ENCODE data around the gene CLCN1. TPM values are rescaled to one million over a fixed set of nuclear protein-coding genes. Genes with fewer than 3 reads are reported as not detected.

The CLCN1 gene
- total and polyA plus RNA-seq, 2 of the 8 experiments (the other 6 are each of a cell fraction or from before 2014, with no cell fraction given): 0.36 to 0.41 TPM

DNA sequence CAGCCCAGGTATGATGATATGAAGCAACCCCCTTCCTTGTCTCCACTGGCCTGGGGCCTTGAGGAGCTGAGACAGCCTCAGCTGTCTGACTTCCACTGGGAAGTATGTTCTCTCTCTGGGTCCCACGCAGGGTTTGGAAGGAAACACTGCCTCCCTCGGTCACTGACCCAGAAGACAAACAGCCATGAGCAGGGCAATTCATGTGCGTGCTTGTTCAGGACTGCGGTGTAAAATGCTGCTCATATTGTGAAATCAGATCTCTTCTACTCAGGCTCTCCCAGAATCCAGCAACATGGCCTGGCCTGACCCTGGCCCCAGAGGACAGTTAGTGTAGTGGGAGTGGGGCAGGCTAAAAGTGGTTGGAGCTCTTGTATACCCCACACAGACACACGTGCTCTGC is 2.8 kb downstream of the CLCN1 start (continued):
- TF ChIP-seq, protein P1, sequence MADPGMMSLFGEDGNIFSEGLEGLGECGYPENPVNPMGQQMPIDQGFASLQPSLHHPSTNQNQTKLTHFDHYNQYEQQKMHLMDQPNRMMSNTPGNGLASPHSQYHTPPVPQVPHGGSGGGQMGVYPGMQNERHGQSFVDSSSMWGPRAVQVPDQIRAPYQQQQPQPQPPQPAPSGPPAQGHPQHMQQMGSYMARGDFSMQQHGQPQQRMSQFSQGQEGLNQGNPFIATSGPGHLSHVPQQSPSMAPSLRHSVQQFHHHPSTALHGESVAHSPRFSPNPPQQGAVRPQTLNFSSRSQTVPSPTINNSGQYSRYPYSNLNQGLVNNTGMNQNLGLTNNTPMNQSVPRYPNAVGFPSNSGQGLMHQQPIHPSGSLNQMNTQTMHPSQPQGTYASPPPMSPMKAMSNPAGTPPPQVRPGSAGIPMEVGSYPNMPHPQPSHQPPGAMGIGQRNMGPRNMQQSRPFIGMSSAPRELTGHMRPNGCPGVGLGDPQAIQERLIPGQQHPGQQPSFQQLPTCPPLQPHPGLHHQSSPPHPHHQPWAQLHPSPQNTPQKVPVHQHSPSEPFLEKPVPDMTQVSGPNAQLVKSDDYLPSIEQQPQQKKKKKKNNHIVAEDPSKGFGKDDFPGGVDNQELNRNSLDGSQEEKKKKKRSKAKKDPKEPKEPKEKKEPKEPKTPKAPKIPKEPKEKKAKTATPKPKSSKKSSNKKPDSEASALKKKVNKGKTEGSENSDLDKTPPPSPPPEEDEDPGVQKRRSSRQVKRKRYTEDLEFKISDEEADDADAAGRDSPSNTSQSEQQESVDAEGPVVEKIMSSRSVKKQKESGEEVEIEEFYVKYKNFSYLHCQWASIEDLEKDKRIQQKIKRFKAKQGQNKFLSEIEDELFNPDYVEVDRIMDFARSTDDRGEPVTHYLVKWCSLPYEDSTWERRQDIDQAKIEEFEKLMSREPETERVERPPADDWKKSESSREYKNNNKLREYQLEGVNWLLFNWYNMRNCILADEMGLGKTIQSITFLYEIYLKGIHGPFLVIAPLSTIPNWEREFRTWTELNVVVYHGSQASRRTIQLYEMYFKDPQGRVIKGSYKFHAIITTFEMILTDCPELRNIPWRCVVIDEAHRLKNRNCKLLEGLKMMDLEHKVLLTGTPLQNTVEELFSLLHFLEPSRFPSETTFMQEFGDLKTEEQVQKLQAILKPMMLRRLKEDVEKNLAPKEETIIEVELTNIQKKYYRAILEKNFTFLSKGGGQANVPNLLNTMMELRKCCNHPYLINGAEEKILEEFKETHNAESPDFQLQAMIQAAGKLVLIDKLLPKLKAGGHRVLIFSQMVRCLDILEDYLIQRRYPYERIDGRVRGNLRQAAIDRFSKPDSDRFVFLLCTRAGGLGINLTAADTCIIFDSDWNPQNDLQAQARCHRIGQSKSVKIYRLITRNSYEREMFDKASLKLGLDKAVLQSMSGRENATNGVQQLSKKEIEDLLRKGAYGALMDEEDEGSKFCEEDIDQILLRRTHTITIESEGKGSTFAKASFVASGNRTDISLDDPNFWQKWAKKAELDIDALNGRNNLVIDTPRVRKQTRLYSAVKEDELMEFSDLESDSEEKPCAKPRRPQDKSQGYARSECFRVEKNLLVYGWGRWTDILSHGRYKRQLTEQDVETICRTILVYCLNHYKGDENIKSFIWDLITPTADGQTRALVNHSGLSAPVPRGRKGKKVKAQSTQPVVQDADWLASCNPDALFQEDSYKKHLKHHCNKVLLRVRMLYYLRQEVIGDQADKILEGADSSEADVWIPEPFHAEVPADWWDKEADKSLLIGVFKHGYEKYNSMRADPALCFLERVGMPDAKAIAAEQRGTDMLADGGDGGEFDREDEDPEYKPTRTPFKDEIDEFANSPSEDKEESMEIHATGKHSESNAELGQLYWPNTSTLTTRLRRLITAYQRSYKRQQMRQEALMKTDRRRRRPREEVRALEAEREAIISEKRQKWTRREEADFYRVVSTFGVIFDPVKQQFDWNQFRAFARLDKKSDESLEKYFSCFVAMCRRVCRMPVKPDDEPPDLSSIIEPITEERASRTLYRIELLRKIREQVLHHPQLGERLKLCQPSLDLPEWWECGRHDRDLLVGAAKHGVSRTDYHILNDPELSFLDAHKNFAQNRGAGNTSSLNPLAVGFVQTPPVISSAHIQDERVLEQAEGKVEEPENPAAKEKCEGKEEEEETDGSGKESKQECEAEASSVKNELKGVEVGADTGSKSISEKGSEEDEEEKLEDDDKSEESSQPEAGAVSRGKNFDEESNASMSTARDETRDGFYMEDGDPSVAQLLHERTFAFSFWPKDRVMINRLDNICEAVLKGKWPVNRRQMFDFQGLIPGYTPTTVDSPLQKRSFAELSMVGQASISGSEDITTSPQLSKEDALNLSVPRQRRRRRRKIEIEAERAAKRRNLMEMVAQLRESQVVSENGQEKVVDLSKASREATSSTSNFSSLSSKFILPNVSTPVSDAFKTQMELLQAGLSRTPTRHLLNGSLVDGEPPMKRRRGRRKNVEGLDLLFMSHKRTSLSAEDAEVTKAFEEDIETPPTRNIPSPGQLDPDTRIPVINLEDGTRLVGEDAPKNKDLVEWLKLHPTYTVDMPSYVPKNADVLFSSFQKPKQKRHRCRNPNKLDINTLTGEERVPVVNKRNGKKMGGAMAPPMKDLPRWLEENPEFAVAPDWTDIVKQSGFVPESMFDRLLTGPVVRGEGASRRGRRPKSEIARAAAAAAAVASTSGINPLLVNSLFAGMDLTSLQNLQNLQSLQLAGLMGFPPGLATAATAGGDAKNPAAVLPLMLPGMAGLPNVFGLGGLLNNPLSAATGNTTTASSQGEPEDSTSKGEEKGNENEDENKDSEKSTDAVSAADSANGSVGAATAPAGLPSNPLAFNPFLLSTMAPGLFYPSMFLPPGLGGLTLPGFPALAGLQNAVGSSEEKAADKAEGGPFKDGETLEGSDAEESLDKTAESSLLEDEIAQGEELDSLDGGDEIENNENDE (IDR thresholded peaks at IDR 0.05; ENCODE audit: insufficient replicate concordance, low read length): no peak
- no peak for TF ChIP-seq BACH1 (IDR thresholded peaks at IDR 0.05; ENCODE audit: low read length)
- TF ChIP-seq TAF7 (optimal IDR thresholded peaks at IDR 0.05; ENCODE audit: borderline replicate concordance, low read depth, low read length): no peak
- TF ChIP-seq ASH2L (IDR thresholded peaks at IDR 0.05; ENCODE audit: low read length): no peak
- TF ChIP-seq BCL11A (IDR thresholded peaks at IDR 0.05; ENCODE audit: low read depth in 2 of 2, low read length in 2 of 2): no peak
- no peak for TF ChIP-seq SP2 (IDR thresholded peaks at IDR 0.05; ENCODE audit: low read length)
- TF ChIP-seq HDAC6 (IDR thresholded peaks at IDR 0.05; ENCODE audit: low read depth, low read length): no peak
- TF ChIP-seq GTF2F1 (IDR thresholded peaks at IDR 0.05; ENCODE audit: borderline replicate concordance, low read depth, low read length): no peak
- no peak for TF ChIP-seq JUND (IDR thresholded peaks at IDR 0.05; ENCODE audit: low read length)
- TF ChIP-seq GABPA (IDR thresholded peaks at IDR 0.05; ENCODE audit: borderline replicate concordance, insufficient read depth, low read length): no peak
- no peak for TF ChIP-seq BRCA1 (IDR thresholded peaks at IDR 0.05; ENCODE audit: low read depth, low read length)
